GM19372 (cell line): Measurements from ENCODE around the gene PLXDC1.
A peak's percentile ranks its signal among the peaks of the same experiment; 100 is the strongest.
"Not testable (repeated sequence)": the region's sequence is repeated elsewhere in the genome, so short reads cannot be mapped to it uniquely, and the experiment has no call there.

Experiments
- ATAC-seq: cut with Tn5 transposase; IDR thresholded peaks from one replicate; pipeline ENCODE4 v1.9.1; 2021; ENCODE audit warnings: mild to moderate bottlenecking, low read depth, moderate library complexity; ENCODE audit not compliant: unreplicated experiment

PLXDC1 gene

GRCh38 chr17:39183045-39183444 is 31.6 kb upstream of the PLXDC1 start:
- no peak for ATAC-seq

GRCh38 chr17:39181303-39181702 is 29.9 kb upstream of the PLXDC1 start:
- no peak for ATAC-seq

- ATAC-seq: no peak
Observed at GRCh38 chr17:39178536-39178935, 27.1 kb upstream of the PLXDC1 start.

GRCh38 chr17:39177256-39177655 is 25.8 kb upstream of the PLXDC1 start:
- ATAC-seq: no peak

- ATAC-seq: no peak
Observed at GRCh38 chr17:39175695-39176093, 24.3 kb upstream of the PLXDC1 start.

- no peak for ATAC-seq
Observed at GRCh38 chr17:39174920-39175694, 23.7 kb upstream of the PLXDC1 start.

GRCh38 chr17:39173526-39174274 is 22.3 kb upstream of the PLXDC1 start:
- ATAC-seq: no peak

- ATAC-seq: no peak
Observed at GRCh38 chr17:39173080-39173479, 21.6 kb upstream of the PLXDC1 start.

GRCh38 chr17:39171933-39172332 is 20.5 kb upstream of the PLXDC1 start:
- ATAC-seq: no peak

GRCh38 chr17:39170558-39170957 is 19.1 kb upstream of the PLXDC1 start:
- ATAC-seq: no peak

- ATAC-seq: no peak
Observed at GRCh38 chr17:39170109-39170508, 18.7 kb upstream of the PLXDC1 start.

- ATAC-seq: no peak
Observed at GRCh38 chr17:39169518-39169917, 18.1 kb upstream of the PLXDC1 start.

- no peak for ATAC-seq
Observed at GRCh38 chr17:39169101-39169500, 17.7 kb upstream of the PLXDC1 start.

GRCh38 chr17:39168503-39168902 is 17.1 kb upstream of the PLXDC1 start:
- ATAC-seq: not testable (repeated sequence)

GRCh38 chr17:39167476-39167875 is 16.0 kb upstream of the PLXDC1 start:
- no peak for ATAC-seq

GRCh38 chr17:39166437-39167335 is 15.2 kb upstream of the PLXDC1 start:
- ATAC-seq: no peak

GRCh38 chr17:39165841-39166349 is 14.5 kb upstream of the PLXDC1 start, which contains the start of gene ARL5C:
TSS of gene ARL5C (minus strand) at chr17:39166161. CDS start at chr17:39165760, 401 bp downstream.
- ATAC-seq: no peak

- ATAC-seq: no peak
Observed at GRCh38 chr17:39165178-39165840, 13.9 kb upstream of the PLXDC1 start.

GRCh38 chr17:39164675-39165143 is 13.3 kb upstream of the PLXDC1 start:
- ATAC-seq: peak; percentile 87

GRCh38 chr17:39161962-39162361 is 10.5 kb upstream of the PLXDC1 start:
- no peak for ATAC-seq
